Stimulated activated CD8-positive, alpha-beta memory T cell treated with anti-CD3 and anti-CD28 coated beads, Interleukin-12 subunit alpha, Interleukin-12 subunit beta, amount 100 ng/mL, for 24 hours (primary cell): ENCODE measurements around the gene SH2D3C.

Experiments
- DNase-seq: peaks from one replicate; pipeline ENCODE4 v3.0.0-alpha.2; 2020; ENCODE audit errors: extremely low read depth

SH2D3C gene, protein sequence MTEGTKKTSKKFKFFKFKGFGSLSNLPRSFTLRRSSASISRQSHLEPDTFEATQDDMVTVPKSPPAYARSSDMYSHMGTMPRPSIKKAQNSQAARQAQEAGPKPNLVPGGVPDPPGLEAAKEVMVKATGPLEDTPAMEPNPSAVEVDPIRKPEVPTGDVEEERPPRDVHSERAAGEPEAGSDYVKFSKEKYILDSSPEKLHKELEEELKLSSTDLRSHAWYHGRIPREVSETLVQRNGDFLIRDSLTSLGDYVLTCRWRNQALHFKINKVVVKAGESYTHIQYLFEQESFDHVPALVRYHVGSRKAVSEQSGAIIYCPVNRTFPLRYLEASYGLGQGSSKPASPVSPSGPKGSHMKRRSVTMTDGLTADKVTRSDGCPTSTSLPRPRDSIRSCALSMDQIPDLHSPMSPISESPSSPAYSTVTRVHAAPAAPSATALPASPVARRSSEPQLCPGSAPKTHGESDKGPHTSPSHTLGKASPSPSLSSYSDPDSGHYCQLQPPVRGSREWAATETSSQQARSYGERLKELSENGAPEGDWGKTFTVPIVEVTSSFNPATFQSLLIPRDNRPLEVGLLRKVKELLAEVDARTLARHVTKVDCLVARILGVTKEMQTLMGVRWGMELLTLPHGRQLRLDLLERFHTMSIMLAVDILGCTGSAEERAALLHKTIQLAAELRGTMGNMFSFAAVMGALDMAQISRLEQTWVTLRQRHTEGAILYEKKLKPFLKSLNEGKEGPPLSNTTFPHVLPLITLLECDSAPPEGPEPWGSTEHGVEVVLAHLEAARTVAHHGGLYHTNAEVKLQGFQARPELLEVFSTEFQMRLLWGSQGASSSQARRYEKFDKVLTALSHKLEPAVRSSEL

DNA sequence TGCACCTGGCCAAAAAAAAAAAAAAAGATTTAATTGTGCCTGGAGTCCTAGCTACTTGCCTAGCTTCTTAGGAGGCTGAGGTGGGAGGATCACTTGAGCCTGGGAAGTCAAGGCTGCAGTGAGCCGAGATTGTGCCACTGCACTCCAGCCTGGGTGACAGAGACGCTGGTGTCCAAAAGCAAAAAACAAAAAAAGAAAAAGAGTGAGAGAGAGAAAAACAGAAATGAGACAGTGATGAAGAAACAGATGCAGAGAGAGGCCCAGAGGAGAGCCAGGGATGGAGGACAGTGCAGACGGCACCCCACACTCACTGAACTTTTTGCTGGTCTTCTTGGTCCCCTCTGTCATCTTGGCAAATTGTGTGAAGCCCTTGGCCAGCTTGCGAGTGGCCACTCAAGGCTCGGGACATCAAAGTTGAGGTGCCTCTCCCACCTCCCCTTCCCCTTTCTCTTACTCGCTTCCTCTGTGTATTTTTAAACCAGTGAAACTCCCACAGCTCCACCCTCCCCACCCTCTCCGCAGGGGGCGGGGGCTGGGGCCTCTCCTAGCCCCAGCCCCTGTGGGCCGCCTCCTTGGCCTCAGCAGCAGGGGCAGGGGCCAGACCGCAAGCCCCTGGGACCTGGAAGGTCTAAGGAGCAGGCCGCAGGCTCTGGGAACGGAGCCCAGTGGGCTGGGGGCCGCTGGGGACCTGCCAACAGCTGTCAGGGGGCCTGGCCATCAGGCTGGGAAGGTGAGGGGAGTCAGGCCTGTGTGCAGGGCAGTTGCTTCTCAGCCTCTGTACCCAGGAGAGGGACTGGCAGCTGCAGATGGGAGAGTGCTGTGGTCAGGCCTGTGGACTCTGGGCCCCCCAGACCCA lies at the start of gene SH2D3C:
Gene SH2D3C (minus strand): TSS at position 387 of the 856 bp plus-strand sequence. CDS start 39 bp downstream, at position 348.
- no peak for DNase-seq

GRCh38 chr9:127826253-127826913 lies 47.9 kb upstream of the SH2D3C start:
- DNase-seq, result no peak

DNA sequence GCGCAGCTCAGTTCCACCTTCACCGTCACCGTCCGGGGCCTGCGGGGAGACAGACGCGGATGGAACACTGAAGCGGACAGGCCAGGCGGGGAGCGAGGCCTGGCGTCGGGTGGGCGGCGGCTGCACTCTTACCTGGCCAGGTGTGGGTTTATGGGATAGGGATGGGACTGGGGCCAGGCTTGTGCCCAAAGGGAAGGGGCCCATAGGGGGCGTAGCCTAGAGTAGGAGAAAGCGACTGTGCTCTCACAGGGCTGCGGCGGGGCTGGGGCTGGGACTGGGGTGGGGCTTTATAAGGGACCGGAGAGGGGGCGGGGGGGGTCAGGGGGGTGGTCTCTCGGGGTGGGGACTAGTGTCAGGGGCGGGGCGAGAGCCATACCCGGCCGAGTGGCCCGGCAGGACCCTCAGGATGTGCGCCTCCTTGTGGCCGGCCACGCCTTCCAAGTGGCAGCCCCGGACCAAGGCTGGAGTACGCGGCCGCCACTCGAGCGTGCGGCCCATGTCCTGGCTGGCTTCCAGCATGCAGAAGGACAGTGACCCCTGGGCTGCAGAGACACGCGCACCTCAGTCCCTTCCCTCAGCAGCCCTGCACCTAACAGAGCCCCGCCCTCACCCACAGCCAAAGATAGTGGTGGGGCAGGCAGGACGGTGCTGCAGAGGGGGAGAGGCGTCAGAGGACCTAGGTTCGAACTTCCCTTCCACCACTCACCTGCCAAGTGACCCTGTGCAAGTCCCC lies 47.0 kb upstream of the SH2D3C start:
- no peak for DNase-seq

GRCh38 chr9:127822108-127822507 lies 43.6 kb upstream of the SH2D3C start:
- DNase-seq, result no peak

DNA sequence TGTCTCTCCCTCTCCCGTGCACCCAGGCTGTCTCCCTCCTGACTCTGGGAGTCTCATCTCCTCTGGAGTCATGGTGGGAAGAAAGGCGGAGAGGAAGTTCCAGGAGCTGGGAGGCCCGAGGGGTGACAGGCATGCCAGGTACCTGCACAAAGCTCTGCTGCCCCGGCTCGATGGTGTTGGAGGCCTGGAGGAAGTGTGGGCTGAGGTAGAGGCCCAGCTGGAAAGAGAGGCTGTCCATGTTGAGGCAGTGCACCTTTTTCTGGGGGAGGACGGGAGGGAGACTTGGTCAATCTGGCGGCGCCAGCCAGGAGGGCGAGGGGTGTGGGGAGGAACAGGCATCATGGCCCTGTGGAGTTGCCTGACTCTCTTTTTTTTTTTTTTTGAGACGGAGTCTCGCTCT lies 40.1 kb upstream of the SH2D3C start:
- DNase-seq, result no peak

- no peak for DNase-seq
Measured at GRCh38 chr9:127817881-127818434, 39.5 kb upstream of the SH2D3C start.

- DNase-seq, result no peak
Measured at GRCh38 chr9:127816728-127817127, 38.3 kb upstream of the SH2D3C start.

GRCh38 chr9:127816362-127816725 lies 37.9 kb upstream of the SH2D3C start:
- no peak for DNase-seq

GRCh38 chr9:127815512-127816361 lies 37.3 kb upstream of the SH2D3C start:
- no peak for DNase-seq

- DNase-seq, result no peak
Measured at GRCh38 chr9:127814619-127815511, 36.4 kb upstream of the SH2D3C start.

- no peak for DNase-seq
Measured at GRCh38 chr9:127813686-127814226, 35.3 kb upstream of the SH2D3C start.

- no peak for DNase-seq
Measured at GRCh38 chr9:127812936-127813675, 34.6 kb upstream of the SH2D3C start.

DNA sequence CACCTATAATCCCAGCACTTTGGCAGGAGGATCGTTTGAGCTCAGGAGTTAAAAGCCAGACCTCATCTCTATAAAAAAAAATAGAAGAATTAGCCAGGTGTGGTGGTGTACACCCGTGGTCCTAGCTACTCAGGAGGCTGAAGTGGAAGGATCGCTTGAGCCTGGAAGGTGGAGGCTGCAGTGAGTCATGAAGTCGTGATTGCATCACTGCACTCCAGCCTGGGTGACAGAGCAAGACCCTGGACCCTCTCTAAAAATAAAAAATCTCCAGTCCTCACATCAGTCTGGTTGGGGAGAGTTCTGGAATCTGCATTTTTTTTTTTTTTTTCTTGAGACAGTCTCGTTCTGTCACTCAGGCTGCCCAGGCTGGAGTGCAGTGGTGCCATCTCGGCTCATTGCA lies 33.5 kb upstream of the SH2D3C start:
- DNase-seq, result no peak

DNA sequence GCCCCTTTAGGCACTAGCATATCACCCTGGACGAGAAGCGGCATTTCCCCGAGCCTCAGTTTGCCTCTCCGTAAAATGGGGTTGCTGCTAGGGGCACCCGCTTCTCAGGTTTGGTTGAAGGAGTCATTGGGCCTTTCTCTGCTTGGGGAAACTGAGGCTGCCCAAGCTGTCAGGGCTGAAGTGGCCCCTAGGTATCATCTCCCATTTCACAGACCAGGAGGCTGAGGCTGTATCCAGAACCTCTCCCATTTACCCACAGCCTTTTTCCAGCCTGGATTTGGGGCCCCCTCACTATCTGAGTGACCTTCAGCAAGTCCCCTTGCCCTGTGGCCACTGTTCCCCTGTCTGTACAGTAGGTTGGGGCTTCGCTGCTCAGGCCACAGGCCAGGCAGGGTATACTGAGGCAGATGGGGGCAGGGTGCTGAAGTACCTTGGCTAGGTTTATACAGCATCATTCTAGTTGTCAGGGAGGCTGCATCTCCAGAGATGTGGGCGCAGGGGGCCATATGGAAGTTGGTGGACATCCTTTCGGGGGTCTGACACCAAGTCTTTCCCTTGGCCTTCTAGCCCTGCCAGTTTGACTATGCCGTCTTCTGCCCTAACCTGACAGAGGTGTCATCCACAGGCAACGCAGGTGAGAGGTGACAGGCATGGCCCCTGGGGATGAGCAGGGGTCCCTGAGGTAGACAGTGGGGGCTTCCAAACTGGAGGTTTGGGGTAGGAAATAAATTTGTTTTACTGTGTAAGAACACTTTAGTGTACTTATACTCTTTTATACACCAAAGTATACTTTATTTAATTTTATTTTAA lies 32.1 kb upstream of the SH2D3C start:
- DNase-seq, result no peak

- no peak for DNase-seq
Measured at GRCh38 chr9:127809540-127810377, 31.3 kb upstream of the SH2D3C start.
